Measurements from ENCODE around the gene RIPPLY2. TPM values are rescaled to one million over a fixed set of nuclear protein-coding genes. Genes with fewer than 3 reads are reported as not detected.

RIPPLY2 gene
- total and polyA plus RNA-seq, 2 experiments from 2014 or later = 0.45 to 0.49 TPM

DNA sequence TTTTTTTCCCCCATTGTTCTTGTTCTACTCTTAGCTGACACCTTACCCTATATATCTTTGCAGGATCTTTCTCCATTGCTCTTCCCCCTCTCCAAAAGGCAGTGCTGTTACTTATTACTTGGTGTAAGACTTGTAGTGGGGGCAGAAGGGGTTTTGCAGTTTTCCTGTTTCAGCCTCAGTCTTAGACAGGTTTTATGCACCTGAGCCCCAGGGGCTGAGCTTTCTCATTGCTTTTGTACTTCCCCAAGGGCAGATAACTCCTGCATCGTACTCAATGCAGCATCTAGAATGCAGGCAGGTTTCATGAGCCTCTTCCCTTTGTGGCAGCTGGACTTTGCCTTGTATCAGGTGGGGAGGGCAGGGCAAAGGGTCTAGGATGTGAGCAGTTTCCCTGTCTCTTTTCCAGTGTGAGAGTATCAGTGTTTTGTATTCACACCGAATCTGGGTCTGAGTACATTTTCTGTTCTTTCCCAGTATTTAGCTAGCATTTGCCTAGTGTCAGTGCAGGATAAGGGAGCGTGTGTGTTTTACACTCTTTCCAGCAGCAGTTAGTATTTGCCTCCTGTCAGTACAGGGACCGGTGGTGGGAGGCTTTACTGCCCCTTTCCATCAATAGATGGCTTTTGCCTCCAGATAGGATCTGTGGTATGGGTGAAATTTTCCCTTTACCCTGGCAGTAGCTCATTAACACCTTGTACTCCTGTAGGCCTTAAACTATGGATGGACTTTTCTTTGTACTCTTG lies 25.9 kb downstream of the RIPPLY2 start:
- no peaks in the 10 kb centered on the region for H3K4me1 ChIP-seq (ENCODE audit: low read depth)
- no peak for DNase-seq (ENCODE audit: low read depth in 1 of 2, low spot score in 1 of 2)
- no peaks in the 10 kb centered on the region for H3K27me3 ChIP-seq
- no peak overlapping the region for H3K4me3 ChIP-seq
- TF ChIP-seq, protein P1, sequence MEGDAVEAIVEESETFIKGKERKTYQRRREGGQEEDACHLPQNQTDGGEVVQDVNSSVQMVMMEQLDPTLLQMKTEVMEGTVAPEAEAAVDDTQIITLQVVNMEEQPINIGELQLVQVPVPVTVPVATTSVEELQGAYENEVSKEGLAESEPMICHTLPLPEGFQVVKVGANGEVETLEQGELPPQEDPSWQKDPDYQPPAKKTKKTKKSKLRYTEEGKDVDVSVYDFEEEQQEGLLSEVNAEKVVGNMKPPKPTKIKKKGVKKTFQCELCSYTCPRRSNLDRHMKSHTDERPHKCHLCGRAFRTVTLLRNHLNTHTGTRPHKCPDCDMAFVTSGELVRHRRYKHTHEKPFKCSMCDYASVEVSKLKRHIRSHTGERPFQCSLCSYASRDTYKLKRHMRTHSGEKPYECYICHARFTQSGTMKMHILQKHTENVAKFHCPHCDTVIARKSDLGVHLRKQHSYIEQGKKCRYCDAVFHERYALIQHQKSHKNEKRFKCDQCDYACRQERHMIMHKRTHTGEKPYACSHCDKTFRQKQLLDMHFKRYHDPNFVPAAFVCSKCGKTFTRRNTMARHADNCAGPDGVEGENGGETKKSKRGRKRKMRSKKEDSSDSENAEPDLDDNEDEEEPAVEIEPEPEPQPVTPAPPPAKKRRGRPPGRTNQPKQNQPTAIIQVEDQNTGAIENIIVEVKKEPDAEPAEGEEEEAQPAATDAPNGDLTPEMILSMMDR (IDR thresholded peaks at IDR 0.05; ENCODE audit: low read depth, low read length) = no peak
- H3K36me3 ChIP-seq = no peaks in the 10 kb centered on the region
- H3K27ac ChIP-seq = no peak overlapping the region
- H3K9me3 ChIP-seq (ENCODE audit: low read depth) = no peaks in the 10 kb centered on the region

DNA sequence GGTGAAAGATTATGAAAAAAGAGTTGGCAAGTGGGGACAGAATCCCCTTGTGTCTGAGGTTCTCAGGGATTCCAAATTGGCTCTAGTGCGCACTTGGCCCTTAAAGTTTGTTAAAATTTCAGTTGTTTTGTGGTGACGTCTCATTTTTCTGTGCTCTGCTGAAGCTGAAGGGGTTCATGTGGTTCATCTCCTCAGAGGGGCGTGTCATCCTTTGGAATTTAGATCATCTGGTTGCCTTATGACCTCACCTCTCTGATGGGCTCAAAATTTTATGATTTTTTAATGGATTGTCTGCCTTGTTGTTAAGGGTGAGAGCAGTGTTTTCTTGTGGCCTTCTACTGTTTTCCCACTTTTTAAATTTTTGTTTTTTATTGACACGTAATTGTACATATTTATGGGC lies 26.6 kb downstream of the RIPPLY2 start:
- Histone ChIP-seq H3K27me3 (no peaks in the 10 kb centered on the region), H3K4me1 (ENCODE audit: low read depth) (peaks cover 2% of the 10 kb centered on the region), H3K4me3 (no peak overlapping the region), H3K9me3 (ENCODE audit: low read depth) (no peaks in the 10 kb centered on the region), H3K36me3 (no peaks in the 10 kb centered on the region), H3K27ac (no peak overlapping the region)
- no peak for DNase-seq (ENCODE audit: low read depth in 1 of 2, low spot score in 1 of 2)
- TF ChIP-seq, protein P1 (IDR thresholded peaks at IDR 0.05; ENCODE audit: low read depth, low read length) = no peak

DNA sequence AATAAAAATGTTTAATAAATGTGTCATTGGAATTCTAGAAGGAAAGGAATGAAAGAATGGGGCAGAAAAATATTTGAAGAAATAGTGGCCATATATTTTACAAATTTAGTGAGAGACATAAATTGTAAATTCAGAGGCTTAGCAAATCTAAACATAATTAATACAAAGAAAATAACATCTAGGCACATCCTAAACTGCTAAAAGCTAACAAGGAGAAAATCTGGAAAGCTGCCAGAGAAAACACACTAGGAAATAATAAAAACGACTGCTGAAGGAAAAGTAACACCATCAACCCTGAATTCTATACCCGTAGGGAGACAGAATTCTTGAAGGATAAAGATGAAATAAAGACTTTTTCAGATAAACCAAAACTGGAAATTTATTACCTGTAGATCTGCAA lies 30.1 kb downstream of the RIPPLY2 start:
- DNase-seq (ENCODE audit: low read depth in 1 of 2, low spot score in 1 of 2) = no peak
- no peak overlapping the region for H3K4me3 ChIP-seq
- no peaks in the 10 kb centered on the region for H3K9me3 ChIP-seq (ENCODE audit: low read depth)
- H3K27me3 ChIP-seq = no peaks in the 10 kb centered on the region
- H3K36me3 ChIP-seq = no peaks in the 10 kb centered on the region
- peaks cover 4% of the 10 kb centered on the region for H3K4me1 ChIP-seq (ENCODE audit: low read depth)
- H3K27ac ChIP-seq = no peak overlapping the region
- TF ChIP-seq, protein P1 (IDR thresholded peaks at IDR 0.05; ENCODE audit: low read depth, low read length) = no peak

DNA sequence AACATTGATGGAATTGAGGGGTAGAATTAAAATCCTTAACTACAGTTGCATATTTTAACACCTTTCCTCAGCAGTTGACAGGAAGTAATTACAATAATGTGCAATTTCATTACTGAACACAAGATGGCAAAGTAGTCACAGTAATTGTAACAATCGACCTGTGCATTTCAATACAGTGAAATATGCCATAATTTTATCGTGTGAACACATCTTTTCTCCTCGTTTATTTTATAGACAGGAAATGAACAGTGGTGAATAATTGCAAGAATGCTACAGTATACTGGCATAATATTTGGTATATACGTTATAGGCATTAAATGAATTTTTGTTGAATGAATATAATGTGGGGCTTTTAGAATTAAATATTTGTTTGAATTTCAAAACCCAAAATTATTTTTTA lies 31.4 kb downstream of the RIPPLY2 start:
- TF ChIP-seq, protein P1 (IDR thresholded peaks at IDR 0.05; ENCODE audit: low read depth, low read length) = peak; percentile 60
- Histone ChIP-seq H3K36me3 (no peaks in the 10 kb centered on the region), H3K27ac (no peak overlapping the region), H3K4me3 (no peak overlapping the region), H3K9me3 (ENCODE audit: low read depth) (no peaks in the 10 kb centered on the region), H3K27me3 (no peaks in the 10 kb centered on the region), H3K4me1 (ENCODE audit: low read depth) (peaks cover 4% of the 10 kb centered on the region)
- DNase-seq (ENCODE audit: low read depth in 1 of 2, low spot score in 1 of 2) = peak; percentile 49 to 68

DNA sequence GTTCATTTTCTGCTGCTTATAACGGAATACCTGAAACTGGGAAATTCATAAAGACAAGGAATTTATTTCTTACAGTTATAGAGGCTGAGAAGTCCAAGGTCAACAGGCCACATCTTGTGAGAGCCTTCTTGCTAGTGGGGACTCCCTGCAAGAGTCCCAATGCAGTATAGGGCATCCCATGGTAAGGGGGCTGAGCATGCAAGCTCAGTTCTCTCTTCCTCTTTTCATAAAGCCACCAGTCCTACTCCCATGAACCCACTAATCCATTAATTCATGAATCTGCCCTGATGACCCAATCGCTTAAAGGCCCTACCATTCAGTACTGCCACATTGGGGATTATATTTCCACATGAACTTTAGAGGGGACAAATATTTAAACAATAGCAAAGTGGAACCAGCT lies 32.8 kb downstream of the RIPPLY2 start:
- Histone ChIP-seq H3K36me3 (no peaks in the 10 kb centered on the region), H3K9me3 (ENCODE audit: low read depth) (no peaks in the 10 kb centered on the region), H3K27me3 (no peaks in the 10 kb centered on the region), H3K27ac (no peak overlapping the region), H3K4me3 (no peak overlapping the region), H3K4me1 (ENCODE audit: low read depth) (peaks cover 13% of the 10 kb centered on the region)
- DNase-seq (ENCODE audit: low read depth in 1 of 2, low spot score in 1 of 2) = no peak
- TF ChIP-seq, protein P1 (IDR thresholded peaks at IDR 0.05; ENCODE audit: low read depth, low read length) = no peak

All from cardiac muscle cell (in vitro differentiated cells and primary cell).